ENCODE measurements around the gene SNAP23.

The SNAP23 gene

DNA sequence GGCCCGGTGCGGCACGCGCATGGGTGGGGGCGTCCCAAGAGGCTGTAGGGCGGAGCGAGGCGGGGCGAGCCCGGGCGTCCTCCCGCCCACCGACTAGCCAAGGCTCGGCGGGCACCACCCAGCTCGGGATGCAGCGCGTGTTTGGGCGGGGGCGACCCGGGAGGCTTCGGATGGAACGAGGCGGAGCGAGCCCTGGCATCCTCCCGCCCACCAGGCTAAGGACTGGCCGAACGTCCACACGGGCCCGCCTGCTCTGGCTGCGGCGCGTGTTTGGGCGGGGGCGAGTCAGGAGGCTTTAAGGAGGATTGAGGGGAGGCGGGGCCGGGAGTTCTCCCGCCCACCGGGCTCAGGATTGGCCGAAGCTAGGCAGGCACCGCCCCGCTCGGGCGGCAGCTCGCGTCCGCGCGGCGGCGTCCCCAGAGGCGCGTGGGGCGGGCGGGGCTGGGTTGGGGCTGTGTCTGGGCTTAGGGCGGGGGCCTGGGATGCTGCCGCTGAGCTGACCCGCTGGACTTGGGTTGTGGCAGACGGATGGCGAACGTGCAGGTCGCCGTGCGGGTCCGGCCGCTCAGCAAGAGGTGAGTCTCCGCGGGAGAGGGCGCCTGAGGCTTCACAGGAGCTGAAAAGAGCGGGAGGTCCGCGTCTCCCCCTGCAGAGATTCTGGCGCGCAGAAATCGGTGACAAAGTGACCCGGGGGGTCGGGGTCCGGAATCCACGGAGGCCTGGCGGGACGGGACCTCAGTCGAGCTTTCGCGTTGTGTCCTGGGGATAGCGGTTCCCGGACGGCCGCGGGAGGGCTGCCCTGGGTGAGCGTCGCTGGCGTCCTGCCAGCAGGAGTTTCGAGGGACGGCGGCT is 80.0 kb downstream of the SNAP23 start, which contains the start of gene STARD9:
TSS of gene STARD9 (plus strand) at position 419 of the 852 bp plus-strand sequence. CDS start at position 529, 110 bp downstream.
- DNase-seq (ENCODE audit: low read depth), result peak; percentile 96

- DNase-seq (ENCODE audit: low read depth), result no peak
Observed at GRCh38 chr15:42576040-42576594, 80.7 kb downstream of the SNAP23 start.

- no peak for DNase-seq (ENCODE audit: low read depth)
Observed at GRCh38 chr15:42576776-42577175, 81.3 kb downstream of the SNAP23 start.

- DNase-seq (ENCODE audit: low read depth), result peak; percentile 77
Observed at GRCh38 chr15:42577514-42578031, 82.1 kb downstream of the SNAP23 start.

DNA sequence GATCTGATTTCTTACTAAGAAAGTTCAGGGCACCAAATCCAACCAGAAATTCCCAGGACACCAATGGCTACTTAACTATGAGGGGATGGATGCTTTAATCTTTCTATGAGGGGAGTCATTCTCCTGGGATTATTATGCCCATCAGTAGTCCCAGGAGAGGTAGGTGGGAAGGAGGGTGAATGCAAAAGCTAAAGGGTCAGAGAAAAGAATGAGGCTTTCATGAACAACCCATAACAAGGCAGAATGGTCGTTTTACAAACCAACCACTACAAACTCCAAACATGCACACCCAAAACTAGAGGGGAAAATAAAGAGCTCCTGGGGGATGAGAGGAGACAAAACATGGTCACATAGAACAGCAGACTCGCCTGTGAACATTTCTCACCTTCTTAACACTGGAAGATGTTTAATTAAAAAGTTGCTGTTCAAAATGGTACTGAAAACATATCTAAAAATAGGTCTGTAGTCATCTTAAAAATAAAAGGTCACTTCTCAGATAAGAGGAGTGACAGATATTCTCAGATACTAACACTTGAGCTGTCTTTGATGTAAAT is 83.6 kb downstream of the SNAP23 start:
- no peak for DNase-seq (ENCODE audit: low read depth)

DNA sequence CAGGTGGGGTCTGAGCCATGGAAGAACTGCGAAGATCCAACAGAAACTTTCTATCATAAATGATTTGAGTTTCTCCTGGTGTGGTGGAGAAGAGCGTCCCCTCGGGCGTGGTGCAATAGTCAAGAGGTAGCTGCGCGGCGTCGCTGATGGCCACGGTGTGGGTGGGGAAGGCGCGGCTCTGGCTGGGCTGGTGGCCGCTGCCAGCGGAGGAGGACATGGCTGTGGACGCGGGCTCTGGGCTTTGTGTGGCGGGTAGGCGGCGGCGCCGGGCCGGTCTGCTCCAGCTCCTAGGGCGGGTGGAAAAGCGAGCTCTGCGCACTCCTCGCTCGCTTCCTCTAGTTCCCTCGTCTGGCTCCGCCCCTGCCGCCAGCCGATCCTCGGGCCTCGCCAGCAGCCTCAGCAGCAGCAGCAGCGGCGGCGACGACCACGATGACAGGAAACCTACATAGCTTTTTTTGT is 85.9 kb downstream of the SNAP23 start:
- peak; percentile 48 for DNase-seq (ENCODE audit: low read depth)

Measured in amniotic epithelial cell (primary cell).